ENCODE measurements around the gene RAPGEF2. TPM values are rescaled to one million over a fixed set of nuclear protein-coding genes. Genes with fewer than 3 reads are reported as not detected.

Gene RAPGEF2
- total and polyA plus RNA-seq, 10 donors: 4.4 to 115 (median 91.0) TPM

DNA sequence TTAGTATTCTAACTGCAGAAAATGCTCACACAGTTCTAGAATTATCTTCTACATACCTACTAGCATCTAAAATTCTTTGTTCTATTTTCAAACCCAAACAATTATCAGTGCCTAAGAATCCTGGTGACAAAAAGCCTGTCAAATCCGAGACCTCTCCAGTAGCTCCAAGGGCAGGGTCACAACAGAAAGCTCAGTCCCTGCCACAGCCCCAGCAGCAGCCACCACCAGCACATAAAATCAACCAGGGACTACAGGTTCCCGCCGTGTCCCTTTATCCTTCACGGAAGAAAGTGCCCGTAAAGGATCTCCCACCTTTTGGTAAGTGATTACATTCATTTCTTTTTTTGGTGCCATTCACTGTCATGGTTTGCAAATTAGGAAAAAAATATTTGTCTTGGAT, 243.8 kb downstream of the RAPGEF2 start:
- TF ChIP-seq CTCF (IDR thresholded peaks at IDR 0.05 in 8 of 11, conservative IDR thresholded peaks at IDR 0.05 in 3 of 11) (no peak), POLR2AphosphoS5 (IDR thresholded peaks at IDR 0.05) (no peak), POLR2A (IDR thresholded peaks at IDR 0.05) (no peak)
- no peak for DNase-seq
- WGBS, 5 donors: 96 to 99% (median 98%) methylated on average over 5 of the region's 5 CpGs
- Histone ChIP-seq H3K27me3 (replicated peaks in 1 of 7) (no peaks in the 10 kb centered on the region), H3K36me3 (peaks cover 0 to 100% (median 72%) of the 10 kb centered on the region in 6 donors), H3K4me1 (no peaks in the 10 kb centered on the region), H3K27ac (no peak overlapping the region), H3K9me3 (no peaks in the 10 kb centered on the region), H3K4me3 (no peak overlapping the region)
- intact Hi-C loops (cut with DNase I; ENCODE audit: low total_unique reads): no loop called here

DNA sequence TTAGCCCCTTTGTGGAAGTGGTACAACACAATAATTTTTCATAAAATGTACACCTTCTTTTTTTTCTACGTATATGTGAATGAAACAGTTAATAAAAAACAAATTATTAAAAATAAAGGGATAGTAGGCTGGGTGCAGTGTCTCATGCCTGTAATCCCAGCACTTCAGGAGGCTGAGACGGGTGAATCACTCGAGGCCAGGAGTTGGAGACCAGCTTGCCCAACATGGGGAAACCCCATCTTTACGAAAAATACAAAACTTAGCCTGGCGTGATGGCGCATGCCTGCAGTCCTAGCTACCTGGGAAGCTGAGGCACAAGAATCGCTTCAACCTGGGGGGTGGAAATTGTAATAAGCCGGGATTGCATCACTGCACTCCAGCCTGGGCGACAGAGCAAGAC, 244.9 kb downstream of the RAPGEF2 start:
- H3K27me3 ChIP-seq (replicated peaks in 1 of 7): no peaks in the 10 kb centered on the region
- peaks cover 0 to 100% (median 72%) of the 10 kb centered on the region in 6 donors for H3K36me3 ChIP-seq

GRCh38 chr4:159349332-159349731, 246.5 kb downstream of the RAPGEF2 start:
- no peaks in the 10 kb centered on the region for H3K4me1 ChIP-seq
- 62 to 79% (median 72%) methylated on average over 3 of the region's 3 CpGs for WGBS, 5 donors
- TF ChIP-seq CTCF (IDR thresholded peaks at IDR 0.05 in 8 of 11, conservative IDR thresholded peaks at IDR 0.05 in 3 of 11) (no peak), POLR2AphosphoS5 (IDR thresholded peaks at IDR 0.05) (no peak)
- no peak for DNase-seq
- H3K9me3 ChIP-seq: no peaks in the 10 kb centered on the region
- H3K27me3 ChIP-seq (replicated peaks in 1 of 7): no peaks in the 10 kb centered on the region
- H3K27ac ChIP-seq: peak overlapping the region in 3 of 8 donors; percentile 1 to 5 (median 3)
- H3K4me3 ChIP-seq: no peak overlapping the region
- intact Hi-C loops (cut with DNase I; ENCODE audit: low total_unique reads): no loop called here
- peaks cover 0 to 100% (median 73%) of the 10 kb centered on the region in 6 donors for H3K36me3 ChIP-seq

More for the DNA sequence above, 244.9 kb downstream of the RAPGEF2 start:
- Histone ChIP-seq H3K4me3 (no peak overlapping the region), H3K4me1 (no peaks in the 10 kb centered on the region), H3K27ac (no peak overlapping the region), H3K9me3 (no peaks in the 10 kb centered on the region)
- TF ChIP-seq POLR2A (IDR thresholded peaks at IDR 0.05): no peak
- no peak for TF ChIP-seq CTCF (IDR thresholded peaks at IDR 0.05 in 8 of 11, conservative IDR thresholded peaks at IDR 0.05 in 3 of 11)
- no peak for TF ChIP-seq POLR2AphosphoS5 (IDR thresholded peaks at IDR 0.05)
- intact Hi-C loops (cut with DNase I; ENCODE audit: low total_unique reads): no loop called here
- 89 to 97% (median 92%) methylated on average over 9 of the region's 9 CpGs for WGBS, 5 donors
- no peak for DNase-seq

GRCh38 chr4:159352609-159353008, 249.7 kb downstream of the RAPGEF2 start:
- TF ChIP-seq CTCF (IDR thresholded peaks at IDR 0.05 in 8 of 11, conservative IDR thresholded peaks at IDR 0.05 in 3 of 11) (no peak), POLR2A (IDR thresholded peaks at IDR 0.05) (no peak), POLR2AphosphoS5 (IDR thresholded peaks at IDR 0.05) (no peak)
- H3K4me3 ChIP-seq: no peak overlapping the region
- H3K27me3 ChIP-seq (replicated peaks in 1 of 7): no peaks in the 10 kb centered on the region
- intact Hi-C loops (cut with DNase I; ENCODE audit: low total_unique reads): no loop called here
- peaks cover 0 to 100% (median 62%) of the 10 kb centered on the region in 6 donors for H3K36me3 ChIP-seq
- no peak for DNase-seq
- H3K27ac ChIP-seq: no peak overlapping the region
- H3K4me1 ChIP-seq: no peaks in the 10 kb centered on the region
- 91 to 94% (median 93%) methylated on average over 7 of the region's 7 CpGs for WGBS, 5 donors
- H3K9me3 ChIP-seq: no peaks in the 10 kb centered on the region

Measured in spleen (tissue), 11 donors.